Measurements from ENCODE around the gene SH3GLB2. TPM values are rescaled to one million over a fixed set of nuclear protein-coding genes. Genes with fewer than 3 reads are reported as not detected.

Gene SH3GLB2
- total RNA-seq, 1 experiment from 2014 or later, result 52.7 TPM

- DNase-seq (ENCODE audit: low spot score), result no peak
- ChIA-PET CTCF (no interaction called here), POLR2A (ENCODE audit: low non-redundant PET) (no interaction called here)
- no TSS peak for BruUV-seq (replicated peaks)
- intact Hi-C loops (cut with micrococcal nuclease; ENCODE audit: unreplicated experiment), result no loop called here
- no peak for TF ChIP-seq EZH2 (IDR thresholded peaks at IDR 0.05; ENCODE audit: borderline replicate concordance, low read depth, low read length, poor library complexity, severe bottlenecking)
- TF ChIP-seq, protein P1, sequence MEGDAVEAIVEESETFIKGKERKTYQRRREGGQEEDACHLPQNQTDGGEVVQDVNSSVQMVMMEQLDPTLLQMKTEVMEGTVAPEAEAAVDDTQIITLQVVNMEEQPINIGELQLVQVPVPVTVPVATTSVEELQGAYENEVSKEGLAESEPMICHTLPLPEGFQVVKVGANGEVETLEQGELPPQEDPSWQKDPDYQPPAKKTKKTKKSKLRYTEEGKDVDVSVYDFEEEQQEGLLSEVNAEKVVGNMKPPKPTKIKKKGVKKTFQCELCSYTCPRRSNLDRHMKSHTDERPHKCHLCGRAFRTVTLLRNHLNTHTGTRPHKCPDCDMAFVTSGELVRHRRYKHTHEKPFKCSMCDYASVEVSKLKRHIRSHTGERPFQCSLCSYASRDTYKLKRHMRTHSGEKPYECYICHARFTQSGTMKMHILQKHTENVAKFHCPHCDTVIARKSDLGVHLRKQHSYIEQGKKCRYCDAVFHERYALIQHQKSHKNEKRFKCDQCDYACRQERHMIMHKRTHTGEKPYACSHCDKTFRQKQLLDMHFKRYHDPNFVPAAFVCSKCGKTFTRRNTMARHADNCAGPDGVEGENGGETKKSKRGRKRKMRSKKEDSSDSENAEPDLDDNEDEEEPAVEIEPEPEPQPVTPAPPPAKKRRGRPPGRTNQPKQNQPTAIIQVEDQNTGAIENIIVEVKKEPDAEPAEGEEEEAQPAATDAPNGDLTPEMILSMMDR (conservative IDR thresholded peaks at IDR 0.05; ENCODE audit: low read depth, low read length), result no peak
- no peak overlapping the region for H3K4me3 ChIP-seq (ENCODE audit: low read depth, low read length, poor library complexity, severe bottlenecking)
- no peaks in the 10 kb centered on the region for H3K27me3 ChIP-seq (replicated peaks; ENCODE audit: insufficient read depth, low read depth, low read length, poor library complexity)
- H3K4me1 ChIP-seq (ENCODE audit: insufficient read depth, low read length, poor library complexity, severe bottlenecking), result no peaks in the 10 kb centered on the region
- H3K36me3 ChIP-seq (ENCODE audit: insufficient read depth, low read length, poor library complexity, severe bottlenecking), result no peaks in the 10 kb centered on the region
- H3K27ac ChIP-seq (ENCODE audit: low read depth, low read length, poor library complexity, severe bottlenecking), result no peak overlapping the region
- no peaks in the 10 kb centered on the region for H3K9me3 ChIP-seq (ENCODE audit: low read depth, low read length, poor library complexity, severe bottlenecking)
These were observed 41.9 kb upstream of the SH3GLB2 start for GRCh38 chr9:129069862-129070641.

DNA sequence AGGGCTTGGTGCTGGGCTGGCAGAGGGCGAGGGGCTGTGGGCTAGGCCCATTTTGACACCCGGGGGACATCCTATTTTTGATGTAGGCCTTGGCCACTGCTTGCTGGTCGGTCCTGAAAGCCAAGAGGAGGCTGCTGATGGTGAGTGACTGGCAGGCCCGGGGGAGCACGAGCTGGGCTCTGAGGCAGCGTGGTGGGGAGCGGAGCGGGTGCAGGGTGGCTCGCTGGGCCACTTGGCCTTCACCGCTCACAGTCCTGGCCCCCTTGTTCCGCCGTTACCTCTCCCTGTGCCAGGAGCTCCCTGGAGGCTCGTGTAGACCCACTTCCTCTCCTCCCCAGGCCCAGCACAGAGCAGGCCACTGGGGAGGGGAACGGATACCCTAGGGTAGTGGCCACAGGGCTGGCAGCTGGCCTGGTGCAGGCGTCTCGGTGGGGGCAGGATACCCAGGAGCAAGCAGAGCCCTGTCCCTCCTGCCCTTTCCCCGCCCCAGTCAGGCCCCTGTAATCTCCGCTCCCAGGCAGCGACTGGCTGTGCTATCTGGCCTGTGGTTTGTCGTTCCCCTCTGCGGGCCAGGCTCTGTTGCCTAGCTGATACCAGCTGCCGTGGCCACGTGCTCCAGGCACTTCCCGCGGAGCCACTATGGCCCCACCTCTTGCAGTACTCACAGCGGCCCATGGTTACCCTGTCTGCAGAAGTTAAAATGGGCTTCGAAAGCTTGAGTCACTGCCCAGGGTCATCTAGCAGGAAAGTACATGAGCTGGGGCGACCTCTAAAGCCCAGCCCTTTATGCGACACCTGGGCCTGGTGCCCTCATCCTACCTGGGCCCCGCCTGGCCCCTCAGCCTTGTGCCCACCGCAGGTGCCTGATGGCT is 41.1 kb upstream of the SH3GLB2 start:
- H3K4me1 ChIP-seq (ENCODE audit: insufficient read depth, low read length, poor library complexity, severe bottlenecking), result no peaks in the 10 kb centered on the region
- no peaks in the 10 kb centered on the region for H3K27me3 ChIP-seq (replicated peaks; ENCODE audit: insufficient read depth, low read depth, low read length, poor library complexity)
- TF ChIP-seq EZH2 (IDR thresholded peaks at IDR 0.05; ENCODE audit: borderline replicate concordance, low read depth, low read length, poor library complexity, severe bottlenecking), result no peak
- TF ChIP-seq, protein P1 (conservative IDR thresholded peaks at IDR 0.05; ENCODE audit: low read depth, low read length), result no peak
- no peaks in the 10 kb centered on the region for H3K36me3 ChIP-seq (ENCODE audit: insufficient read depth, low read length, poor library complexity, severe bottlenecking)
- ChIA-PET CTCF (no interaction called here), POLR2A (ENCODE audit: low non-redundant PET) (no interaction called here)
- no peak overlapping the region for H3K4me3 ChIP-seq (ENCODE audit: low read depth, low read length, poor library complexity, severe bottlenecking)
- no TSS peak for BruUV-seq (replicated peaks)
- no peak for DNase-seq (ENCODE audit: low spot score)
- no peaks in the 10 kb centered on the region for H3K9me3 ChIP-seq (ENCODE audit: low read depth, low read length, poor library complexity, severe bottlenecking)
- intact Hi-C loops (cut with micrococcal nuclease; ENCODE audit: unreplicated experiment), result no loop called here
- H3K27ac ChIP-seq (ENCODE audit: low read depth, low read length, poor library complexity, severe bottlenecking), result no peak overlapping the region

- H3K4me3 ChIP-seq (ENCODE audit: low read depth, low read length, poor library complexity, severe bottlenecking), result no peak overlapping the region
- DNase-seq (ENCODE audit: low spot score), result no peak
- H3K27ac ChIP-seq (ENCODE audit: low read depth, low read length, poor library complexity, severe bottlenecking), result no peak overlapping the region
- H3K36me3 ChIP-seq (ENCODE audit: insufficient read depth, low read length, poor library complexity, severe bottlenecking), result no peaks in the 10 kb centered on the region
- ChIA-PET POLR2A (ENCODE audit: low non-redundant PET) (no interaction called here), CTCF (no interaction called here)
- intact Hi-C loops (cut with micrococcal nuclease; ENCODE audit: unreplicated experiment), result no loop called here
- BruUV-seq (replicated peaks), result no TSS peak
- no peaks in the 10 kb centered on the region for H3K27me3 ChIP-seq (replicated peaks; ENCODE audit: insufficient read depth, low read depth, low read length, poor library complexity)
- no peaks in the 10 kb centered on the region for H3K9me3 ChIP-seq (ENCODE audit: low read depth, low read length, poor library complexity, severe bottlenecking)
- H3K4me1 ChIP-seq (ENCODE audit: insufficient read depth, low read length, poor library complexity, severe bottlenecking), result no peaks in the 10 kb centered on the region
- TF ChIP-seq, protein P1 (conservative IDR thresholded peaks at IDR 0.05; ENCODE audit: low read depth, low read length), result no peak
- no peak for TF ChIP-seq EZH2 (IDR thresholded peaks at IDR 0.05; ENCODE audit: borderline replicate concordance, low read depth, low read length, poor library complexity, severe bottlenecking)
These were observed 40.0 kb upstream of the SH3GLB2 start for GRCh38 chr9:129068110-129068509.
